HG02763 (cell line): ENCODE data around the gene XPR1.

Experiments used
- ATAC-seq: cut with Tn5 transposase; IDR thresholded peaks from one replicate; pipeline ENCODE4 v1.9.1; 2021; ENCODE audit warnings: mild to moderate bottlenecking, moderate library complexity; ENCODE audit not compliant: unreplicated experiment

XPR1 gene

GRCh38 chr1:180881806-180882509, 250.1 kb downstream of the XPR1 start:
- no peak for ATAC-seq

- ATAC-seq, result no peak
Observed at GRCh38 chr1:180884588-180885300, 252.9 kb downstream of the XPR1 start.

GRCh38 chr1:180886338-180886737, 254.5 kb downstream of the XPR1 start:
- ATAC-seq, result no peak

GRCh38 chr1:180887841-180888240, 256.0 kb downstream of the XPR1 start:
- ATAC-seq, result no peak

GRCh38 chr1:180888870-180889269, 257.0 kb downstream of the XPR1 start:
- peak; percentile 71 for ATAC-seq

- ATAC-seq, result no peak
Observed at GRCh38 chr1:180889325-180889724, 257.5 kb downstream of the XPR1 start.

- ATAC-seq, result no peak
Observed at GRCh38 chr1:180892272-180892671, 260.4 kb downstream of the XPR1 start.

GRCh38 chr1:180892675-180893074, 260.9 kb downstream of the XPR1 start:
- no peak for ATAC-seq

- ATAC-seq, result no peak
Observed at GRCh38 chr1:180893614-180894013, 261.8 kb downstream of the XPR1 start.

- no peak for ATAC-seq
Observed at GRCh38 chr1:180896161-180896560, 264.3 kb downstream of the XPR1 start.

GRCh38 chr1:180898441-180899219, 266.8 kb downstream of the XPR1 start:
- no peak for ATAC-seq

GRCh38 chr1:180899262-180899661, 267.4 kb downstream of the XPR1 start:
- ATAC-seq, result no peak

- ATAC-seq, result no peak
Observed at GRCh38 chr1:180901076-180901990, 269.5 kb downstream of the XPR1 start.

- no peak for ATAC-seq
Observed at GRCh38 chr1:180902541-180902940, 270.7 kb downstream of the XPR1 start.

- no peak for ATAC-seq
Observed at GRCh38 chr1:180905927-180906326, 274.1 kb downstream of the XPR1 start.

GRCh38 chr1:180906511-180906910, 274.7 kb downstream of the XPR1 start:
- ATAC-seq, result no peak

GRCh38 chr1:180907313-180908055, 275.7 kb downstream of the XPR1 start:
- no peak for ATAC-seq

- no peak for ATAC-seq
Observed at GRCh38 chr1:180908074-180908765, 276.4 kb downstream of the XPR1 start.

- peak; percentile 25 for ATAC-seq
Observed at GRCh38 chr1:180909005-180909414, 277.2 kb downstream of the XPR1 start.
